T47D (cell line): ENCODE results near the gene DCTN1.

ENCODE experiments used
- DNase-seq, 2 experiments: peaks; one replicate each; pipeline versions ENCODE4 v3.0.0 to v3.0.0-alpha.2; 2011 to 2012; ENCODE audit warnings: low read depth in 1 of 2, low spot score in 1 of 2
- JUND ChIP-seq: IDR thresholded peaks from 2 replicates; pipeline ENCODE4 v1.6.1; 2012; ENCODE audit warnings: low read depth
- in situ Hi-C: cut with HindIII; loops from 2 replicates; pipeline ENCODE4 v1.10.0; 2016; ENCODE audit warnings: low sequenced_read_pairs, low pct_unique_long_range_greater_than_20kb

DCTN1 gene

DNA sequence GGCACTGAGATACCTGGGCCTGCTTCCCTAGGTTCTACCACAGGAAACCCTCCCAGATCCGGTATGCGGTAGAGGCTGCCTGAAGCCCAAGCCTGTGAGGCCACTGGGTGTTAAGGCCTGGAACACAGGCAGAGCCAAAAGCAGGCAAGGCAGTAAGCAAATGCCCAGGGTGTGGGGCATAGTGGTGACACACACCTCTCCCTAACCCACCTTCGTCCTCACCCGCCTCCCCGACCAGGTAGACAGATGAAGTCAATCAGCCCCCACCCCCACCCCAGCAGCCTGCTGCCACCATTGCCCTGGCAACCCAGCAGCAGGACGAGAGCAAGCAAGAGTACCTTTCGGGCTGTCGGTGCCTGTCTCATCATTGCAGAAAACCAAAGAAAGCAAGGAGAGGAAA, 6.1 kb downstream of the DCTN1 start:
- DNase-seq: no peak
- no peak for TF ChIP-seq JUND
- in situ Hi-C loops: no loop called here

DNA sequence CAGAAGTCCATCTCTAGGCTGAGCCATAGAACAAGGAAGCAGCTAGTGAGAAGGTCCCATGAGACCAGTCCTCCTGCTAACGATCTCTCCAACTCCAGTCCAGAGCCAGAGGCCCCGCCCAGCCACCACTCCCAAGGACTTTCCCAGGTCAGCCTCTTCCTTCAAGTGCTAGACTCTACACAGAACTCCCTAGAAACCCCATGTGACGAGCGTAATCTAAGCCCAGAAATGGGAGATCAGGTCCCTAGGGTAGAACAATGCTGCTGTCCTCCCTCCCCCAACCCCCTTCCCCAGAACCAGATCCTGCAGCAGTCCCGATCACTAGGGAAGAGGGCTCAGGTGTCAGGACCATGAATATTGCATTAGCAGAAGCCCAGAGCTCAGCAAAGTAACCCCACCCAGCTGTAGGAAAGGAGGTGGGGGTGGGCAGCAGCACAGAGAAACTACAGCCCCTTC, 6.9 kb downstream of the DCTN1 start:
- no peak for DNase-seq
- in situ Hi-C loops: no loop called here
- TF ChIP-seq JUND: no peak

DNA sequence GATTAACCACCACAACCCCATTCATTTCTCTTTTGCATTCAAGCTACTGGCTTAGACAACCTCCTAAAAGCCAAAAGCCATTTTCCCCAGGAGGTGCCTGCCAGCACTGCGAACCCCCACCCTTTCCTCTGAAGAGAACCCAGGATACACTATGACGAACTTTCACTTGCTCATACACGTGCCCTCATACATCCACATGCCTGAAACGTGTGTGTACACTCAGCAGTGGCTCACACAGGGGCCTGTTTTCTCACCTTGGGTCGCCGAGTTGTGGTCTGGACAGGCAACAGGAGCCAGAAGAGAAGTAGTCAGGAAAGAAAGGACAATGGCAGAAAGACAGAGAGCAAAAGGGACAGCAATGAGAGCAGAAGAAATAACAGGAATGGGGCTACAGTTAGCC, 7.4 kb downstream of the DCTN1 start:
- no peak for DNase-seq
- no peak for TF ChIP-seq JUND
- in situ Hi-C loops: no loop called here

DNA sequence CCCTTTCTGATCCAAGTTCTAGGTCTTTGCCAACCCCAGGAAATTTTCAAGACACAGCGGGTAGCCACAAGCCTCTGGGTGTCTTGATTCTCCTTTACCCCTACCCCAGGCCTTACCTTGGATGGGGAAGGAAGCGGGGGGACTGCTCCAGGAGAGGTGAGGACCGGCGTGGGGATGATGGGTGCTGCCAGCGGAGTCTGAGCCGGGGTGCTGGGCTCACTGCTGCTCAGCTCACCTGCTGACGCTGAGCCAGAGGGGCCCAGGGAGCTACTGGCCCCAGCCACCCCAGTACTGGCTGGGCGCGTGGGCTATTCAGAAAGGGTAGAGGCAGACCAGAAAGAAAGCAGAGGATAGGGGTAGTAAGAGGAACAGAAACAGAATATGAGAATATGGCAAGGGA, 8.7 kb downstream of the DCTN1 start:
- DNase-seq: no peak
- in situ Hi-C loops: no loop called here
- no peak for TF ChIP-seq JUND

DNA sequence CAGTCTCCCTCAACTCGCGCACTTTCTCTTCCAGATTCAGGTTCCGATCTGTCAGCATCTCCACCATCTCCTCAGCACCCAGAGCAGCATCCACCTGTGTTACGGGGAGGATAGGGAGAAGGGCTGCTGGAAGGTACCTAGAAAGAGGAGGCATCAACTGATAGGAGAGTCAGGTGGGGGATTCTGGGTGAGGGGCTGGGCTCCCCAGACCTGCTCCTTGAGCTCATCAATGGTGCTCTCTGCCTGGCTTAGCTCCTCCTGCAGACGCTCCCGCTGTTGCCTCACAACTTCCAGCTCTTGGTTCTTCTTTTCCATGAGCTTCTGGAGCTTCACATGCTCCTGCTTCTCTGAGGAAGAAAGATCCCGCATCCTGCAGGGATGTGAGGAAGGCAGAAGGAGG, 10.1 kb downstream of the DCTN1 start:
- TF ChIP-seq JUND: no peak
- in situ Hi-C loops: no loop called here
- DNase-seq: no peak

DNA sequence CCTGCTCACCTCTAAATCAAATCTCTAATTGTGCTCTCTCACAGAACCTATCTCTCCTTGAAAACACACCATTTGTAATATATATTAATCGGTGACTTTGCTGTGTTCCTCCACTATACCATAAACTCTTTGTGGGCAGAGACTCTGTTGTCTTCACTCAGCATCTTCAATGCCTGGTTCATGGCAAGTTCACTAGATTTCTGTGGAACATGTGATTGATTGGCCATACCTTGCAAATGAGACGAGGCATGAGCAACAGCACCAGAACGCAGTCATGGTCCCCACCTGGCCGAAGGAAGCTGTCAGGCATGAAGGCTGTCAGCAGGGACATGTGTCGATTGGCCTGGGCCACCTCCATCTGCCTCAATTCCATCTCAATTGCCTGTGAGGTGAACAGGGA, 11.6 kb downstream of the DCTN1 start:
- TF ChIP-seq JUND: no peak
- in situ Hi-C loops: no loop called here
- DNase-seq: no peak

DNA sequence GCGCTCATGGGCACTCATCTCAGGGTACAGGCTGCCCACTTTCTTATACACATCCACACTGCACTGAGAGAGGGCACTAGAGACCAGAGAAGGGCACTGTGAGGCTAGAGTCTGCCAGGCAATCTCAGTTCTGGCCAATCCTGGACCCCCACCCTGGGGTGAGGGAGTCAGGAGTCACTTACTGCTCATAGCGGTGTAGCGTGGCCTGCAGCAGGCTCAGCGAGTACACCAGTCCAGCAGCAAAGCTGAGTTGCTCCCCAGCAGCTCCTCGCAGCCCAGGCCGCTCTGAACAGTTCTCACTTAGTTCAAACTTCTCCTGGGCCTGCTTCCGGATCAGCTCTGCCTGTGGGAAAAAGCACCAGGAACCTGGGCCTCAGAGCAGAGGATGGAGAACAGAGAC, 12.3 kb downstream of the DCTN1 start:
- in situ Hi-C loops: no loop called here
- no peak for TF ChIP-seq JUND

DNA sequence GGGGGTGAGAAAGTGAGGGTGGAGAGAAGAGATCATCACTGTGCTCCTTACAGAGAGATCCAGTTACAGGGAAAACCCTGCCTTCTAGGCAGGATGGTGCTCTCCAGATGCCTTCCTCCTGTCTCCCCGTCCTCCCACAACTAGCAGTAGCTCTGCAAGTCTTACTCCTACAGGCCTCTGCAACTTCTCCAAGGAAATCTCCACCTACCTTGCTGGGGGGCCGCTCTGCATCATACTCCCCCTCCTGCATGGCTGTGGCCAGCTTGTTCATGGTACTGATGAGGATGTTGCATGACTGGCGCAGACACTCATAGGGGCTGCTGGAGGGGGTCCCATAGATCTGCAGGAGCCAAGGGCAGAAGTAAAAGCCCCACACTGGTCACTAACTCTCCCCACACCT, 14.1 kb downstream of the DCTN1 start:
- TF ChIP-seq JUND: no peak
- no peak for DNase-seq
- in situ Hi-C loops: no loop called here

More for the DNA sequence above, 12.3 kb downstream of the DCTN1 start:
- DNase-seq: no peak

DNA sequence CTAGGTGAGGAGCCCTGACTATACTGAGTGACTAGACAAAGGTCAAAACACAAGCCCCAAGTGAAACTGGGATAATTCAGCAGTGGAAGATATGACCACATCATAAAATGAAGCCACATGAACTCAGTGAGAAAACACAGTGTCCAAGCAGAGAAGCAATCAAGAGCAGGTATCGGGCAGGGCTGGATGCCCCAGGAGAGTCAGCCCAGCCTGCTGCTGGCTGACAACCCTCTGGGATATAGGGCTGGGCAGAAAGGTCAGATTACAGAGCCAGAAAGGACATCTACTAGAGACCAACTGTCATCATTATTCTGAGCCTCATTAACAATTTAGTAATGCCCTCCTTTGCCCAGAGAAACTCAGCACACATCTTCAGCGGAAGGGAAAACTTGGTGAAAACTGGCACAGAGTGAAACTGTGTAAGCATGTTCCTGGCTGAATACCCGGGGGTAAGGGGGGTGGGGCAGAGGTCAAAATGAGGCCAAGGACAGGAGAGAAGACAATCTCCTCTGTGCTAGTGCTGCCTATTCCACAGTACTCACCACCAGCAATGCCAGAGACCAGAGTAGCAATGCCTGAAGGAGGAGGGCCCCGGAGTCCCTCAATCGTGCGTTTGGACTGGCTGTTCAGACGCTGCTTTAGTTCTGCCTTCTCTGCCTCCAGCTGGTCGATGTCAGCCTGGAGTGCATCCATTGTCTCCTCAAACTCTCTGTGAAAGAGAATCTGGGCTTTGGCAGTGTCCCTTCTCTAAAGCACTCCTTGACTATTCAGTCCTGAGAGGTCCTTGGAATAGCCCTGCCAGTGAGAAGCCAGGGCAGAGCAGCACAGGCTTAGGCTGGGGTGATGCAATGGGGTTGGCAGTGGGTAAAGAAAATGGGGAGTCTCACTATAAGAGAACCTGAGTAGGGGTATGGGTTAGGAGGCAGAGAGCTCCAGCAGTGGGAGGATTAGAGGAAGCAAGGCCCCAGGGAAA, 15.3 kb downstream of the DCTN1 start:
- no peak for TF ChIP-seq JUND
- DNase-seq: no peak
- in situ Hi-C loops: no loop called here

DNA sequence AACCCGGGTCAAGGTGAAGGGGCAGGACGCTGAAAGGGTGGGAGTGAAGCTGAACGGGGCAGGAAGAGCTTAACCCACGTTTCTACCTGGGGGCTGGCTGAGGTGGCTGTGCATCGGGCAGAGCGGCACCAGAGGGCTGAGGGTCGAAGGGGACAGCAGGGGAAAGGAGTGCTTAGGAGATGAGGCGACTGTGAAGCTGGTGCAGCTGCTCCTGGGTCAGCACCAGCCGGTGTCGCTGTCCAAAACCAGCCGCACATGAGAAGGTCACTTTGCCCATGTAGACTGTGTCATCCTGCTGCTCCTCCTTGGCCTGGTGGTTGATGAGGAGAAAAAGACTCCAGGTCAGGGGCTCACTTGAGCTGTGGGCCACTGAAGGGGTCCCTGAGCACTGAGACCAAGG, 18.8 kb downstream of the DCTN1 start:
- DNase-seq: no peak
- in situ Hi-C loops: no loop called here
- TF ChIP-seq JUND: no peak

DNA sequence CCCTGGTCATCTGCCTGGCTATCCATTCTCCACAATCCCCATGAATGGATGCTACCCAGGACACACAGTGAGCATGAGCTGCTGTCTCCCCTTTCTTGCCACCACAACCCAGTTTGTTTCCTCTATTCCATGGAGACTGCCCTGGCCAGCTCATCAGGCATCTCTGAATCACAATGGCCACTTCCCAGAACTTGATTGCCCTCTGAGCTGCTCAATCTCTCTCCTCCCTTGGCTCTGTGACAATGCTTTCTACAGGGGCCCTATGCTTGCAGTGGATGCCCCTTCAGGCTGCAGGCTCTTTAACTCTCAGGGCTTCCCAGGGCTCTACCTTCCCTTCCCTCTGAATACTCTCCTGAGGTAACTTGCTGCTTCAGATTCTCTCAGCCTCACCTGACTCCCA, 22.5 kb downstream of the DCTN1 start:
- in situ Hi-C loops: no loop called here
- DNase-seq: no peak
- no peak for TF ChIP-seq JUND

DNA sequence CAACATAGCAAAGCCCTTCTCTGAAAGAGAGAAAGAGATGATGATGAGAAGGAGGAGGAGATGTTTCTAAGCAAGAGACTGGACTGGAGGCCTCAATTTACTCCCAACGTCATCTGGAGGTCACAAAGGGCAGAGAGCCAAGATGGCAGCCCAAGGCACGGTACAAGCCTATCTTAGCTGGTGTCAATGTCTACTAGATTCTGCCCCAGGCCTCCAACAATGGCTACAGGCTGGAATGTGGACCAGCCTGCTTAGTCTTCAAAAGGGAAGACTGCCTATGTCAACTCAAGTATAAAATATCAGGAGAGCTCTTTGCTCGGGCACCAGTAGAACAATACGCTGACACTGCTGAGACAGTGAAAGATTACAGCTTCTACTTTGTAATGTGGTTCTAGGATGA, 30.2 kb downstream of the DCTN1 start:
- in situ Hi-C loops: no loop called here
- DNase-seq: peak in 1 of 2 experiments; percentile 47
- no peak for TF ChIP-seq JUND

DNA sequence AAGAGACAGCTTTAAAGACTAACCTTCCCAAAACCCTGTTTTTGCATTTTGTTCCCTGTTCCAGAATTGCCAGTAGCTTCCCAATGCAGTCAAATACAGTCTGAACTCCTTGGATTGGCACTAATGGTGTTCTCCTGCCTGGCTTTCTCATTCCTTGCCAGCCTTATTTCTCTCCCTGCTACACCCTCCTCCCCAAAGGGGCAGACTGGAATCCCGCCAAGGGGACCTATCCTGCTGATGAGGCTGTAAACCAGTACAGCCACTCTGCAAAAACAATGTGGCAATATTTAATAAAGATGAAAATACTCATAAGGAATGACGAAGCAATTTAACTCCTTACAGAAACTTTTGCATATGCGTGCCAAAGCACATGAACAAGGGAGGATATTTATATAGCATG, 32.4 kb downstream of the DCTN1 start:
- in situ Hi-C loops: no loop called here
- DNase-seq: peak in 1 of 2 experiments; percentile 3
- no peak for TF ChIP-seq JUND

DNA sequence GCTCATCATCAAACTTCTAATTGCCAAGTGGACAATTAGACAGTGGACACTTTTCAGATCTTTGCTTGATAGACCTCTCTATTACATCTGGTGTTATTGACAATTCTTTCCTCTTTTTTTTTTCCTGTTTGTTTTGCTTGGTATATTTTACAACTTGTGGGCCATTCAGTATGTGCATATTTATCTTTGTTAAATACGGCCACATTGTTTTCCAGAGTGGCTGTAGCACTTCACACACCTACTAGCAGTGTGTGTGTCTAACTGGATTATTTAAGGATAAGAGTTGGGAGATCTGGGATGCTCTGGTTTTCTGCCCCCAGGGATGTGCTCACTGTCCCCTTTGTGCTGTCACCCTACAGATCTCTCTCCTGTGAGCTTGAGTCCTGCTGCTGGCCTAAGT, 32.8 kb downstream of the DCTN1 start:
- no peak for DNase-seq
- in situ Hi-C loops: no loop called here
- TF ChIP-seq JUND: no peak
